GM04503 (cell line): ENCODE data around the gene TEF.
A peak's percentile ranks its signal among the peaks of the same experiment; 100 is the strongest.

Source experiments
- DNase-seq: peaks from one replicate; pipeline ENCODE4 v3.0.0-alpha.2; 2012; ENCODE audit warnings: low read depth

Gene TEF

GRCh38 chr22:41381329-41382097 is at the start of gene TEF:
TEF (plus strand) TSS chr22:41381942; CDS start chr22:41382045, 103 bp downstream.
- DNase-seq, result peak; percentile 86

GRCh38 chr22:41332217-41332939 is 49.4 kb upstream of the TEF start:
- no peak for DNase-seq

- DNase-seq, result no peak
These were observed 47.9 kb upstream of the TEF start for GRCh38 chr22:41333806-41334205.

GRCh38 chr22:41334215-41334614 is 47.5 kb upstream of the TEF start:
- no peak for DNase-seq

GRCh38 chr22:41334951-41335635 is 46.6 kb upstream of the TEF start:
- no peak for DNase-seq

- no peak for DNase-seq
These were observed 43.0 kb upstream of the TEF start for GRCh38 chr22:41338614-41339212.

GRCh38 chr22:41339823-41340222 is 41.9 kb upstream of the TEF start:
- DNase-seq, result no peak

- DNase-seq, result no peak
These were observed 41.4 kb upstream of the TEF start for GRCh38 chr22:41340357-41340756.

GRCh38 chr22:41341012-41341411 is 40.7 kb upstream of the TEF start:
- DNase-seq, result no peak

GRCh38 chr22:41341990-41342389 is 39.8 kb upstream of the TEF start:
- no peak for DNase-seq

GRCh38 chr22:41343300-41343699 is 38.4 kb upstream of the TEF start:
- DNase-seq, result no peak

- no peak for DNase-seq
These were observed 38.0 kb upstream of the TEF start for GRCh38 chr22:41343717-41344116.

GRCh38 chr22:41344189-41344788 is 37.5 kb upstream of the TEF start:
- no peak for DNase-seq

- DNase-seq, result no peak
These were observed 35.9 kb upstream of the TEF start for GRCh38 chr22:41345807-41346335.

- no peak for DNase-seq
These were observed 34.5 kb upstream of the TEF start for GRCh38 chr22:41347066-41347859.

- no peak for DNase-seq
These were observed 32.7 kb upstream of the TEF start for GRCh38 chr22:41348964-41349484.

GRCh38 chr22:41350087-41350486 is 31.7 kb upstream of the TEF start:
- no peak for DNase-seq

GRCh38 chr22:41351011-41351410 is 30.7 kb upstream of the TEF start:
- DNase-seq, result no peak

GRCh38 chr22:41352058-41352457 is 29.7 kb upstream of the TEF start:
- DNase-seq, result peak; percentile 58

GRCh38 chr22:41353862-41354575 is 27.7 kb upstream of the TEF start:
- no peak for DNase-seq
